Peyer's patch (tissue), 4 donors: ENCODE measurements around the gene PRIM1. TPM values are rescaled to one million over a fixed set of nuclear protein-coding genes. Genes with fewer than 3 reads are reported as not detected.
"Not testable (repeated sequence)": the region's sequence is repeated elsewhere in the genome, so short reads cannot be mapped to it uniquely, and the experiment has no call there.

Experiments used
- DNase-seq, 3 donors: peaks; one replicate each; pipeline ENCODE4 v3.0.0-alpha.2; 2017 to 2019
- H3K27ac ChIP-seq, 4 donors: fragments of 200-600 bp; sonication (generic); one replicate each; pipeline ENCODE4 v1.5.1; 2016 to 2019
- H3K27me3 ChIP-seq, 2 donors: fragments of 200-600 bp; sonication (generic); one replicate each; pipeline ENCODE4 v1.5.1; 2019
- H3K36me3 ChIP-seq, 3 donors: fragments of 200-600 bp; sonication (generic); one replicate each; pipeline ENCODE4 v1.5.1; 2016 to 2019
- H3K4me1 ChIP-seq, 4 donors: fragments of 200-600 bp; sonication (generic); one replicate each; pipeline ENCODE4 v1.5.1; 2016 to 2019
- H3K4me3 ChIP-seq, 4 donors: fragments of 200-600 bp; sonication (generic); 1 replicate in 3 of 4; 2 replicates in 1 of 4; pipeline ENCODE4 v1.5.1; 2016 to 2019; ENCODE audit warnings: mild to moderate bottlenecking in 1 of 4
- H3K9me3 ChIP-seq, 4 donors: fragments of 200-600 bp; sonication (generic); one replicate each; pipeline ENCODE4 v1.5.1; 2016 to 2019; ENCODE audit warnings: mild to moderate bottlenecking in 1 of 4
- POLR2A ChIP-seq, 2 donors: fragments of 450-650 bp; IDR thresholded peaks; one replicate each; pipeline ENCODE4 v1.5.1; 2017; ENCODE audit warnings: antibody characterized with exemption in 2 of 2, mild to moderate bottlenecking in 2 of 2, moderate library complexity in 2 of 2
- total RNA-seq, 4 donors: library from RNA; depleted of rRNA; stranded (reverse); fragments of >200 nt; gene quantifications; one replicate each; pipeline ENCODE4 v1.1.0, GENCODE V29; 2016
- TF ChIP-seq, protein P1 (sequence below), 6 experiments: fragments of 450-650 bp in 4 of 6; fragments of 200-600 bp in 2 of 6; sonication (generic) in 1 of 6; IDR thresholded peaks; one replicate each; pipeline ENCODE4 v1.5.1; 2017 to 2019; ENCODE audit warnings: antibody characterized with exemption in 6 of 6, mild to moderate bottlenecking in 3 of 6, moderate library complexity in 1 of 6

Gene PRIM1
- total RNA-seq, 4 donors from 2014 or later = 3.4 to 38.0 (median 5.7) TPM

DNA sequence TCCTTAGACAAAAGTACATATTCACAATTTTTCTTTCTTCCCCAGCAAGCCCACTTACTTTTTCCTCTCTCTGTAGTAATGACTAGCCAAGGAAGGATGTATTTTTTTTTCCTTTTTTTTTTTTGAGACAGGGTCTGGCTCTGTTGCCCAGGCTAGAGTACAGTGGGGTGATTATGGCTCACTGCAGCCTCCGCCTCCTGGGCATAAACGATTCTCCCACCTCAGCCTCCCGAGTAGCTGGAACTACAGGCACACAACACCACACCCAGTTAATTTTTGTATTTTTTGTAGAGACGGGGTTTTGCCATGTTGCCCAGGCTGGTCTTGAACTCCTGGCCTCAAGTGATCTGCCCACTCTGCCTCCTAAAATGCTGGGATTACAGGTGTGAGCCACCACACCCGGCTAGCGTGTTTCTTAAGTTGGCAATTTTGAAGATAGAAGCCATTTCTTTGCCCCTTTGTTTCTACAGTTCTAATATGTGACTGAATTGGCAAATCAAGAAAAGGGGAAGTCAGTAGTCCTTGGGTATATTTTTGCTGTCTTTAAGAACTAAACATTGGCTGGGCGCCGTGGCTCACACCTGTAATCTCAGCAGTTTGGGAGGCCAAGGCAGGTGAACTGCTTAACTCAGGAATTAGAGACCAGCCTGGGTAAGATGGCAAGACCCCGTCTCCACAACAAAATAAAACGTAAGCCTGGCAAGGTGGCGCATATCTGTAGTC, 23.8 kb downstream of the PRIM1 start:
- H3K27ac ChIP-seq = no peak overlapping the region
- no peak for DNase-seq
- H3K9me3 ChIP-seq = no peaks in the 10 kb centered on the region
- peaks cover 0 to 10% (median 6%) of the 10 kb centered on the region in 4 donors for H3K4me1 ChIP-seq
- no peaks in the 10 kb centered on the region for H3K27me3 ChIP-seq
- TF ChIP-seq POLR2A (IDR thresholded peaks at IDR 0.05) = no peak
- TF ChIP-seq, protein P1, sequence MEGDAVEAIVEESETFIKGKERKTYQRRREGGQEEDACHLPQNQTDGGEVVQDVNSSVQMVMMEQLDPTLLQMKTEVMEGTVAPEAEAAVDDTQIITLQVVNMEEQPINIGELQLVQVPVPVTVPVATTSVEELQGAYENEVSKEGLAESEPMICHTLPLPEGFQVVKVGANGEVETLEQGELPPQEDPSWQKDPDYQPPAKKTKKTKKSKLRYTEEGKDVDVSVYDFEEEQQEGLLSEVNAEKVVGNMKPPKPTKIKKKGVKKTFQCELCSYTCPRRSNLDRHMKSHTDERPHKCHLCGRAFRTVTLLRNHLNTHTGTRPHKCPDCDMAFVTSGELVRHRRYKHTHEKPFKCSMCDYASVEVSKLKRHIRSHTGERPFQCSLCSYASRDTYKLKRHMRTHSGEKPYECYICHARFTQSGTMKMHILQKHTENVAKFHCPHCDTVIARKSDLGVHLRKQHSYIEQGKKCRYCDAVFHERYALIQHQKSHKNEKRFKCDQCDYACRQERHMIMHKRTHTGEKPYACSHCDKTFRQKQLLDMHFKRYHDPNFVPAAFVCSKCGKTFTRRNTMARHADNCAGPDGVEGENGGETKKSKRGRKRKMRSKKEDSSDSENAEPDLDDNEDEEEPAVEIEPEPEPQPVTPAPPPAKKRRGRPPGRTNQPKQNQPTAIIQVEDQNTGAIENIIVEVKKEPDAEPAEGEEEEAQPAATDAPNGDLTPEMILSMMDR (IDR thresholded peaks at IDR 0.05) = no peak
- no peak overlapping the region for H3K4me3 ChIP-seq
- H3K36me3 ChIP-seq = no peaks in the 10 kb centered on the region

DNA sequence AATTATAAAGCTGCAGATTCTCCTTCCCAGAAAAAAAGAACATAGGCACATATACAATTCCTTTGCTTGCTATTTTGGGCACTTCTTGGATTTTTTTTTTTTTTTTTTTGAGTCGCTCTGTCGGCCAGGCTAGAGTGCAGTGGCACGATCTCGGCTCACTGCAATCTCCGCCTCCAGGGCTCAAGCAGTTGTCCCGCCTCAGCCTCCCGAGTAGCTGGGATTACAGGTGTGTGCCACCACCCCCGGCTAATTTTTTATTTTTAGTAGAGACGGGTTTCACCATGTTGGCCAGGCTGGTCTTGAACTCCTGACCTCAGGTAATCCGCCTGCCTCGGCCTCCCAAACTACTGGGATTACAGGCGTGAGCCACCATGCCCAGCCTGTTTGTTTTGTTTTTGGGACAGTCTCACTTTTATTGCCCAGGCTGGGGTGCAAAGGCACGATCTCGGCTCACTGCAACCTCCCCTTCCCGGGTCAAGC, 25.9 kb downstream of the PRIM1 start:
- DNase-seq, H3K9me3 ChIP-seq, H3K36me3 ChIP-seq, H3K27me3 ChIP-seq, H3K4me3 ChIP-seq: not testable (repeated sequence)
- peaks cover 0 to 28% (median 18%) of the 10 kb centered on the region in 4 donors for H3K4me1 ChIP-seq
- H3K27ac ChIP-seq = peak overlapping the region; percentile 85 to 93 (median 88)

DNA sequence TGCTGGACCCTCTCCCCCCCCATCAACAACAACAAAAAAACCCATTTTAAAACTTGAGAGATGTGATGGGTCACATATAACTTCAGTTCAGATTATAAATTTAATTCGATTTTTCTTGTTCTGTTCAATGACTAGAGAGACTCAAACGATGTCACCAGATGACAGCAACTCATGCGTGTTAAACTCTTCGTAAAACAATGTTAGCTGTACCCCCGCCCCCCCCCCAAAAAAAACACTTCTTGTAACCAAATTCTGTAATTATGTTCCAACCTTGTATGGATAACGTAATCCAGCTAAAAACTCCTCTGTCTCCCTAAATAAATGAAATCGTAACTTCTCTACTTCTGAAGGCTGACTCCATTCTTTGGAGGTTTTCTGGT, 26.4 kb downstream of the PRIM1 start:
- peak overlapping the region; percentile 56 to 93 (median 82) for H3K4me3 ChIP-seq

DNA sequence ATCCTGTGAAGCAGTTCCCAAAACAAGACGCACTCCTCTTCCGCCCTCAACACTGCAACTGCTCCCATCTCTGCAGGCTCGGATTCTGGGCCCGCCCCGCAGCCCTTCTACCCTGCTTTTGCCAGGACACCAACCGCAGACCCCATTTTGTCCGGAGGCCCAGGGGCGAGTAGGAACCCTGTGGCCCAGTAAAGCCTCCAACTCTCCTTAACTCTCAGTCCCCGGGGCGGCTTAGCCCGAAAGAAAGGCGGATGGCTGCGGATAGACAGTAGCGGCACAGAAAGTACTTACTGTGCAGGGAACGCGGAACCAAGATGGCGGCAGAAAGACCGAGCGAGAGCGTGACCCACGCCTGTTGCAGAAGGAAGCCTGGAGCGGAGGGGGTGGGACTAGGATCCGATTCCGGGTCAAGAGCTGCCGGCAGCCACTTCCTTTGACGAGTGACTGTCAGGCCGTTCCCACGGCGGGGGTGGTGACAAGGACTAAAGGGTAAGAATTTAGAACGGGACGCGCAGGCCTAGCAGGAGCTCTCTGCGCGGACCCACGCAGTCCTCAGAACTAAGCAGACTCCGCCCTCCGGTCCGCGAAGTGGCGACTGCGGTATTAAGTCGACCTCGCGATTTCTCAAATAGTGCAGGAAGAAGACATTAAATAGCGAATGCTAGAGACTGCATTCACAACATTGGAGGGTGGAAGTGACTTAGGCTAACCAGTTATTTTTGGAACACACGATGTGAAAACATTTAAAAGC, 27.0 kb downstream of the PRIM1 start, which contains the start of gene NACA:
Gene NACA (minus strand): TSS at position 328 of the 751 bp plus-strand sequence. CDS start 778 bp downstream, outside the sequence.
- Histone ChIP-seq H3K9me3 (no peaks in the 10 kb centered on the region), H3K4me3 (peak within 1 kb of the TSS; percentile 56 to 93 (median 82)), H3K4me1 (peaks cover 0 to 39% (median 24%) of the 10 kb centered on the region in 4 donors), H3K27me3 (no peaks in the 10 kb centered on the region), H3K36me3 (peaks cover 0 to 18% (median 0%) of the 10 kb centered on the region in 3 donors), H3K27ac (peak within 1 kb of the TSS; percentile 85 to 93 (median 88))
- DNase-seq = peak; percentile 97 to 100 (median 99)
- TF ChIP-seq, protein P1 (IDR thresholded peaks at IDR 0.05) = peak in 1 of 6 experiments; percentile 10
- peak; percentile 81 to 93 for TF ChIP-seq POLR2A (IDR thresholded peaks at IDR 0.05)

More for the DNA sequence above, 26.4 kb downstream of the PRIM1 start:
- H3K4me1 ChIP-seq = peaks cover 0 to 33% (median 20%) of the 10 kb centered on the region in 4 donors
- no peak for DNase-seq
- peak overlapping the region; percentile 85 to 93 (median 88) for H3K27ac ChIP-seq
- H3K9me3 ChIP-seq = no peaks in the 10 kb centered on the region
- TF ChIP-seq, protein P1 (IDR thresholded peaks at IDR 0.05) = no peak
- no peak for TF ChIP-seq POLR2A (IDR thresholded peaks at IDR 0.05)
- H3K27me3 ChIP-seq = no peaks in the 10 kb centered on the region
- peaks cover 0 to 13% (median 0%) of the 10 kb centered on the region in 3 donors for H3K36me3 ChIP-seq

- peaks cover 0 to 44% (median 28%) of the 10 kb centered on the region in 4 donors for H3K4me1 ChIP-seq
- peaks cover 0 to 23% (median 0%) of the 10 kb centered on the region in 3 donors for H3K36me3 ChIP-seq
- no peaks in the 10 kb centered on the region for H3K27me3 ChIP-seq
- H3K9me3 ChIP-seq = no peaks in the 10 kb centered on the region
- TF ChIP-seq POLR2A (IDR thresholded peaks at IDR 0.05) = no peak
- TF ChIP-seq, protein P1 (IDR thresholded peaks at IDR 0.05) = no peak
- DNase-seq = peak in 2 of 3 donors; percentile 25 to 50
- H3K27ac ChIP-seq = peak overlapping the region; percentile 85 to 93 (median 88)
- peak overlapping the region; percentile 56 to 93 (median 82) for H3K4me3 ChIP-seq
Observed at GRCh38 chr12:56724701-56724971, 27.5 kb downstream of the PRIM1 start.
